ENCODE data around the gene KLHL36. TPM values are rescaled to one million over a fixed set of nuclear protein-coding genes. Genes with fewer than 3 reads are reported as not detected.

KLHL36 gene
- total RNA-seq, 1 experiment from 2014 or later, result 79.0 TPM

DNA sequence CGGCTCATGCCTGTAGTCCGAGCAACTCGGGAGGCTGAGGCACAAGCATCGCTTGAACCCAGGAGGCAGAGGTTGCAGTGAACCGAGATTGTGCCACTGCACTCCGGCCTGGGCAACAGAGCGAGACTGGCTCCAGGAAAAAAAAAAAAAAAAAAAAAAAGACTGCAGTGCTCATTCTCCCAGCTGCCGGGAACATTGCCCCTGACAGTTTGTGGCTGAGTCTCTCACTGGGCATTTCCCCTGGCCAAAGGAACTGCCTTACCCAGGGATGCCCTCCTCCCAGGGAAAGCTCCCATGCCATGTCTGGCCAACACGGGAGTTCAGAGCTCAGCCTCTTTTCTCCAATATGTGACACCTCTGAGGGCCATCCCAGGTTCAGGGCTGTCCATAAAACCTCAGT, 30.2 kb downstream of the KLHL36 start:
- intact Hi-C loops (cut with micrococcal nuclease), result no loop called here
- no peaks in the 10 kb centered on the region for H3K9me3 ChIP-seq (ENCODE audit: control insufficient read depth in 1 of 2, insufficient read depth in 1 of 2, low read depth in 1 of 2, low read length in 2 of 2)
- ChIA-PET POLR2A (interaction anchor here (0.7 kb wide), 1 partner anchor 31 kb away, joined by 3 read pairs; no protein-coding TSS in a partner anchor), CTCF (no interaction called here), RAD21 (ENCODE audit: low non-redundant PET in 1 of 2, low total read pairs in 2 of 2, uncharacterized antibody in 2 of 2, unreplicated experiment in 2 of 2) (no interaction called here)
- no peaks in the 10 kb centered on the region for H3K79me2 ChIP-seq (ENCODE audit: insufficient read depth, low read length)
- no peaks in the 10 kb centered on the region for H3K9me2 ChIP-seq (ENCODE audit: insufficient read depth)
- H4K20me1 ChIP-seq (ENCODE audit: insufficient read depth), result no peaks in the 10 kb centered on the region
- H3K27ac ChIP-seq (ENCODE audit: low read depth, low read length), result no peak overlapping the region
- no peak overlapping the region for H3K9ac ChIP-seq (ENCODE audit: low read length)
- no peaks in the 10 kb centered on the region for H3K4me1 ChIP-seq (ENCODE audit: control insufficient read depth in 1 of 2, insufficient read depth in 2 of 2, low read length in 2 of 2)
- no peak for TF ChIP-seq SIN3A (IDR thresholded peaks at IDR 0.05; ENCODE audit: low read depth)
- no peak for TF ChIP-seq ZFX (IDR thresholded peaks at IDR 0.05)
- no peak for TF ChIP-seq ZBTB33 (IDR thresholded peaks at IDR 0.05; ENCODE audit: extremely low read depth, insufficient replicate concordance, low read length)
- TF ChIP-seq YY1 (IDR thresholded peaks at IDR 0.05; ENCODE audit: extremely low read depth, insufficient replicate concordance, low read depth, low read length), result no peak
- no peak for TF ChIP-seq POLR2AphosphoS5 (IDR thresholded peaks at IDR 0.05; ENCODE audit: low read depth, low read length)
- no peak for TF ChIP-seq CTCF (IDR thresholded peaks at IDR 0.05 in 2 of 3, conservative IDR thresholded peaks at IDR 0.05 in 1 of 3; ENCODE audit: borderline replicate concordance in 1 of 3, insufficient read depth in 1 of 3, low read depth in 2 of 3, low read length in 2 of 3)
- no peak for TF ChIP-seq SP1 (IDR thresholded peaks at IDR 0.05; ENCODE audit: low read depth)
- TF ChIP-seq, protein P1, sequence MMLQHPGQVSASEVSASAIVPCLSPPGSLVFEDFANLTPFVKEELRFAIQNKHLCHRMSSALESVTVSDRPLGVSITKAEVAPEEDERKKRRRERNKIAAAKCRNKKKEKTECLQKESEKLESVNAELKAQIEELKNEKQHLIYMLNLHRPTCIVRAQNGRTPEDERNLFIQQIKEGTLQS (IDR thresholded peaks at IDR 0.05), result no peak
- TF ChIP-seq FOSL1 (IDR thresholded peaks at IDR 0.05; ENCODE audit: low read depth), result no peak
- no peak for TF ChIP-seq CEBPB (IDR thresholded peaks at IDR 0.05; ENCODE audit: low read depth)
- no peak for TF ChIP-seq SRF (IDR thresholded peaks at IDR 0.05; ENCODE audit: low read depth)
- H2AFZ ChIP-seq (ENCODE audit: low read depth, low read length, poor library complexity, severe bottlenecking), result no peak overlapping the region
- BruUV-seq (replicated peaks), result no TSS peak
- ATAC-seq (no peak), DNase-seq (ENCODE audit: low read depth, low spot score) (no peak)
- H3K27me3 ChIP-seq (ENCODE audit: insufficient read depth, low read length), result peaks cover 42% of the 10 kb centered on the region; the same call in 1 of the 2 replicates
- H3K36me3 ChIP-seq (ENCODE audit: control insufficient read depth in 1 of 2, insufficient read depth in 2 of 2, low read length in 2 of 2), result no peaks in the 10 kb centered on the region
- H3K4me2 ChIP-seq (ENCODE audit: low read length), result no peak overlapping the region
- H3K4me3 ChIP-seq (replicated peaks in 1 of 2; ENCODE audit: low read depth in 1 of 2, low read length in 2 of 2), result no peak overlapping the region
